GM21515 (cell line): ENCODE results near the gene CSPG4.
"Not testable (repeated sequence)": the region's sequence is repeated elsewhere in the genome, so short reads cannot be mapped to it uniquely, and the experiment has no call there.

Experiments used
- ATAC-seq: cut with Tn5 transposase; IDR thresholded peaks from one replicate; pipeline ENCODE4 v1.9.1; 2021; ENCODE audit not compliant: unreplicated experiment

Gene CSPG4

DNA sequence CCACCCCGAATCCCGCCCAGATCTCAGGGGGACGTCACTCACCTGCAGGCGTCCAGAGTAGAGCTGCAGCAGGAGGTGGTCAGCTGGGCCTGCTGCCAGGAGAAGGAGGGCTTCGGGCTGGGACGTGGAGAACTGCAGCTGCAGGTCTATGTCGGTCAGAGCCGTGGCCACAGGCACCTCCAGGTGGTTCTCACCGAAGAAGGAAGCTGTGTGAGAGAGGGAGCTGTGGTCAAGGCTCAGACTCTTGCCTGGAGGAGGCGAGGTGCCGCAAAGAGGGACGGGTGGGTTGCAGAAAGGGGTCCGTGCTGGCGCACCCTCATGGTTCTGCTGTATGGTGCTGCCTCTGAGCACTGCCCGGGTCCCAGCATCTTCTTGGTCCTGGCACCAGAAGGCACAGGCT lies 19.6 kb downstream of the CSPG4 start:
- ATAC-seq: not testable (repeated sequence)

DNA sequence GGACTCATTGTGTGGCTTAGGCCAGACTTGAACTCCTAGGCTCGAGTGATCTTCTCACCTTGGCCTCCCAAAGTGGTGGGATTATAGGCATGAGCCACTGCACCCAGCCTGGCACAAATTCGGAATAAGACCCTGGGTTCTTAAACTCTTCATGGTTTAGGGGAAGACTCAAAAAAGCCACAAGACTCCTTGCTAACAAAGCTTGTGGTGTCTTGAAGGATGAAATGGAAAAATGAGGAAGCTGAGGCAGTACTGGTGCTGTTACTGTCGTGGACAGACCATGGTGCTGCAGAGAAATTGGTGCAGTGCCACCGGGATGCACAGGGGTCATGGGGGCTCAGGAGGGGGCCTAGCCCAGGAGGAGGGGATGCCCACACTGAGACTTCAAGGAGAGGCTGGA lies 20.3 kb downstream of the CSPG4 start:
- ATAC-seq: not testable (repeated sequence)

DNA sequence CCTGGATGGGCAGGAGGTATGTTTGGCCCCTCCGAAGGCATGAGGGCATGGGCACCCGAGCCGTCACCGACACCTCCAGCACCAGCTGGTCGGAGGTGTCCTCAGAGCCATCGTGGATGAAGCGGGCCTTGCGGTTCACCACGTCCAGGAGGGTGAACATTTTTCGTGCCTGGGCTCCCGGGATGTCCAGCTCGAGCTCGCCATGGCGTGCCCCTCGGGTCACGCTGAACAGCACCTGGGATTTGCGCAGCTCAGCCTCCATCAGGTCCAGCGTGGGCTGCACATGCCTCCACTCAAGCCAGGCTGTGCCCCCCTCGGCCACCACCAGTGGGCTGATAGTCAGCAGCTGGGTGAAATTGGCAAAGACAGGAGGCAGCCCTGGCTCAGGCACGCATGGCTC lies 23.2 kb downstream of the CSPG4 start:
- not testable (repeated sequence) for ATAC-seq

DNA sequence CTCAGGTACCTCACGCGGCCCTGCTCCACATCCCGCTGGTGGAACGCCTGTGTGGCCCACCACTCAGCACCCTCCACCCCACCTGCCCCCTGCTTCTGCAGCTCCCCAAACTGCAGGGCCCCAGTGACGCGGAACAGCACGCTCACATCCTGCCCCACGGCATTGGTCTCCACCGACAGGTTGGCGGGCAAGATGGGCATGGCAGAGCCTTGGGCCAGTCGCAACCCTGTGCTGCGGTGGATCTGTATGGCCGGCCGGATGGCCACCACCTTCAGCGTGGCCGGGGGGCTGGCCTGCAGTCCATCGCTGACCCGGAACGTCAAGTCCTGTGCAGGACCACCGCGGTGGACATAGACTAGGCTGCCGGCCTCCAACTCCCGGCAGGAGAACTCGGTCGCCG lies 23.8 kb downstream of the CSPG4 start:
- no peak for ATAC-seq

DNA sequence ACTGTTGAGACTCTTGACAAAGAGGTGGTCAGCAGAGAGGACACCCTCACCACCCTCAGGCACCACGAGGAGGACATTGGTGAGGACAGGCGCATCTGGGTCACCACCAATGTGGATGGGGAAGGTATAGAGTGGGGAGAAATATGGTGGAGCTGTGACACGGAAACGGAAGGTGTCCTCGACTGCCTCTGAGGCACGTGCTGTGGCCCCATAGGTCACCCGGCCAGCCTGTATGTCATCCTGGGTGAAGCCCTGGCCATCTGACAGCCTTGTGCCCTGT lies 24.4 kb downstream of the CSPG4 start:
- no peak for ATAC-seq

DNA sequence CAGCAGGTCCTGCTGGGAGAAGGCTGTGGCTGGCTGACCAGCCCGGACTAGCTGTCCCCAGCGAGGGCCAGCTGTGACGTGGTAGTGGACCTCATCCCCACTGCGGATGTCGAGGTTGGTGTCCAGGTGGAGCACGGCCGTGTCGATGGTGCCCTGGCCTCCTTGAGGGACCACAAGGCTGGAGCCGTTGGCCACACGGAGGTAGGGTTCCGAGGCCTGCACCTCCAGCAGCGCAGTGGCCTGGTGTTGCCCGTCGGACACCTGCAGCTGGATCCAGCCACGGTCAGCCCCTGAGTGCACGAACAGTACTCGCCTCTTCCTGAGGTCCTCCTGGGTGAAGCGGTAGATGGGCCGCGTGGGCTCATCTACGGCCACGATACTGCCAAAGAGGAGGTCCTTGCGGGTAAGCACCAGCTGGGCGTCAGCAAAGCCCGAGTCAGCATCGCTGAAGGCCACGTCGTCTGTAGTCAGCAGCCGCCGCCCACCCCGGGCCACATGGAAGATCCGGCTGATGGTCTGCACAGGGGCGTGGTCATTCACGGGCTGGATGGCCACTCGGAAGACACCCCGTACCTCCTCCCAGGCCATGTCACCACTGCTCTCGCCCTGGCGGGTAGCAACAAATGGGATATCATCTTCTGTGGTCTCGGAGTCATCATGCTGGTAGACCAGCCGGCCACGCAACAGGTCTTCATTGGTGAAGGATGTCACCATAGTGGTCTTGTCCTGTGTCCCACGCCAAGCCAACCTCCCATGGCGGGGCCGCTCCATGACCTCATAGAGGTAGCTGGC lies 25.0 kb downstream of the CSPG4 start:
- no peak for ATAC-seq

DNA sequence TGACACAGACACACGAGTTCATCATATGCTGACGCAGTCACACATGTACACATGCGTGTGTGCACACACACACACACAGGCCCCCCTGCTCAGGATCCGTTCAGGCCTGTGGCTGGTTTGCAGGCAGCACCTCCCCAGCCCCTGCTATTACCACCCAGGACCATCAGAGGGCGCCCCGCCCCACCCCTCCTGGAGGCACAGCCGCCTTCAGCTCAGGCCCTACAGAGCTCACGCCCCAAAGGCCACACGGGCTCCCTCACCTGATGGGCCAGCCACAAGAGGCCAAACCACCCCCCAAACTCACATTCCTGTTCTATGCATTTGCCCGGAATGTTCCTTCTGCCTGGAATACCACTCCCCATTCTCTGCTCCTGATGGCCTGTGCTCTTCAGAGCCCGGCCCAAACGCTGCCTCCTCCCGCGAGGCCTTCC lies 26.4 kb downstream of the CSPG4 start:
- not testable (repeated sequence) for ATAC-seq

DNA sequence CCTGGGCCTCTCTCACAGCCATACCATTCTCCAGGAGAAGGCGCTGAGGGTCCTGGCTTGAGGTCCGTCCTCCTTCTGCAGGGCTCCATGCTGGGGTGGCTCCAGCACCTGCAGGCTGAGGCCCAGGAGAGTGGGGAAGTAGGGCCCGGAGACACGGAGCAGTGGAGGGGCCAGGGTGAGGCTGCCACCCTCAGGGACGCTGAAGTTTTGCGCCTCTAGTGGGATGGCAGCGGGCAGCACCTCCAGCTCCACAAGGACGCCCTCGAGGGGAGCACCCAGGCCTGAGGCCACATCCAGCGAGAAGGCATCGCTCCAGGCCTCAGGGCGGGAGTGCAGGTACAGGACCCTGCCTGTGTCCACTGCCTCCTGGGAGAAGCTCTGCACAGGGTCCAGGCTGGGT lies 27.5 kb downstream of the CSPG4 start:
- ATAC-seq: no peak

DNA sequence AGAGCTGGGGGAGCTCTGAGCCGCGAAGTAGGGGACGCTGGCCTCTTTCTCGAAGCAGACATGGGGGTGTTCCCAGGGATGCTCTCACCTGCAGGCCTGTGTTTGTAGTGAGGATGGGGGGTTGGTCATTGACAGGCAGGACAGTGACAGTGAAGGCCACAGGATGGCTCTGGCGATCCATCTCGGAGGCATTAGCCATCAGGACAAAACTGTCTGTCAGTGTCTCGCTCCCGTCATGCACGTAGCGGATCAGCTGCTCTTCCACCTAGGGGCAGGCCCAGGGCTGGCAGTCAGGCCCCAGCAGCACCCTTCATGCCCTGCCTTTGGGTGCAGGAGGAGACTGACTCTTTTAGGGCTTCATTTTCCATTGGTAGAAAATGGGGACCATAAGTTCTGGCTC lies 28.0 kb downstream of the CSPG4 start:
- ATAC-seq: no peak

DNA sequence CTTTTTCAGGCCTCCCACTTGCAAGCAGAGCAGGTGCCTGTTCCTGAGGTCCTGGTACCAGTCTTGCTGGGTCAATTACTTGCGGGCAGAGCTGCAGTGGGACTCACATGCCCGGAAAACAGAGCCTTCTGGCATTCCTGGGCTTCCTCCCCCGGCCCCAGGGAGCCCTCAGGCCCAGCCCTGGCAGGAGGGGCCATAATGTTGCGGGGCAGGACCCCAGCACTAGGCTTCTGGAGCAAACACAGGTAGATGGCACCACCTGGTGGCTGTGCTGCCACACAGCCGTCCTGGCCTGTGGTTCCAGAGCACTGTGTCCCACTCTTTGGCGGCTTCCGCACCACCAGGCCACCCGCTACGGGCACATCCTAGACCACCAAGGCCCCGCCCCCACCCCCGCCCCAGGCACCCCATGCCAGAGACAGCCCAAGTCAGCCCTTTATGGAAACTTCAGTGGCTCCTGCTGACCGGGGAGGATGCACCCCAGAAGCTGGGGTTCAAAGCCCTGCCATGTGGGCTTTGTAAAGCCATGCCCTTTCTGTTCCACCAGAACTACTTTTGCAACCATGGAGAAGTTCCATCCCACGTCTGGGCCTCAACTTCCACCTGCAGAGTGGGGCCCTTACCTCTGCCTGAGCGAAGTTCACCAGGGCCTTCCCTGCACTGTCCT lies 28.9 kb downstream of the CSPG4 start:
- not testable (repeated sequence) for ATAC-seq

DNA sequence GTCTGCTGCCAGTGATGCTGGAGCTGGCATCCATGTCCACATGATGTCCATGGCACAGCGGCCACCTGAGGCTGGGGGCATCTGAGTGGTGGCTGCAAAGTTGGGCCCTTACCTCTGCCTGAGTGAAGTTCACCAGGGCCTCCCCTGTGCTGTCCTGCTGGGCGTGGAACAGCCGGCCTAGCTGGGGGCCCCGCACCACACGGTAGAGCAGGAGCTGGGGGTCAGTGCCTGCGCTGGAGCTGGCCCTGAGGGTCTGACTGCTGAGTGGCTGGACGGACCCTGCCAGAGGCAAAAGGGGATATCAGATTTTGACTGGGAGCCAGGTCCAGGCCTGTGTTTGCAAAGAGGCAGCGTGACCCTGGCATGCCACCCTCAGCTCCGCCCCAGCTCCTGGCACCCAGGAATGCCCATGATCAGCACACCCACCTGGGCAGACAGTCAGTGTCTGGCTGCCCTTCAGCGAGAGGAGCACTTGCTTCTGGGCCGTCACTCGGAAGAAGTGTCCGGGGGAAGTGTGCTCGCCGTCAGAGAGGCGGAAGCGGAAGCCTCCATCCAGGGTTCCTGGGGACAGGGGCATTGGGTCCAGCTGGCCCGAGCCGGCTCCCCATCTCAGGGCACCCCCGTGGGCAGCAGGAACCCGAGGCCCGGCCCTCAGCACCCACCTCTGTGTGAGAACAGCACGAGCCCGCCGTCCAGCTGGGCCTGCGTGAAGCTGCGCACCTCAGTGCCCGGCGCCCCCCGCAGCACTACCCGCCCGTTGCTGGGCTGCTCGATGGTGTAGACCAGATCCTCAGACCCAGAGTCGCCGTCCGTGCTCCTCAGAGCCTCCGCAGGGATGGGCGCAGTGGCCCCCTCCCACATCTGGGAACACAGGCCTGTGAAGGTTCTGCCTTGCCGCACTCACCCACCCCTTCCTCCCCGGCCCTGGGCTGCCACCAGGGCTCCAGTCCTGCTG lies 30.2 kb downstream of the CSPG4 start:
- no peak for ATAC-seq

DNA sequence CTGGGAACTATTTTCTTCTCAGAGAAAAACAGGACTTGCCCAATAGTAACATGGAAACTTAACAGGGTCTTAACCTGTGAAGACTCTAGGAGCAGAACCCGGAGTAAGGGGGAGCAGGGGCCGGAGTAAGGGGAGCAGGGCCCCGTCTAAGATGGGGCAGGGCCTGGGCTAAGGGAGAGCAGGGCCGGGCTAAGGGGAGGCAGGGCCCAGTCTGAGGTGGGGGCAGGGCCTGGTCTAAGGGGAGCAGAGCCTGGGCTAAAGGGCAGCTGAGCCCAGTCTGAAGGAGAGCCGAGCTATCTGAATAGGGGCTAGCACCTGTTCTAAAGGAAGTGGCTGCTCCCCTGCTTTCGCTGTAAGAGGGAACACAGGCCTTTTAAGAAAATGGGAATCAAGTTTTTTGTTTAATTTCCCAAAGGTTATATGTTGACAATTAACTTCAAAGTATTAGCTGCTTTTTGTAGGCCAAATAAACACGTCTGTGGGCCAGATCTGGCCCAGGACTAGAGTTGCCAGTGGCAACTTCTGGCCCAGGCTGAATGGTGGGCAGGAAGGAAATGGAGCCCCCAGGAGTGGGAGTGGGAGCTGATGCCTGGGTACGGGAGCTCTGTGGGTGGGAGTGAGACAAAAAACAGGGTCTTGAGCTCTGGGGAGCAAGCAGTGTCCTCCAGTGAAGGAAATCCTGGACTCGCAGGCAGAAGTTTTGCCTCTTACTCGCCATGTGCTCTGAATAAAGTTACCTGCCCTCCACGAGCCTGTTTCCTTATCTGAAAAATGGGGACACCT lies 32.5 kb downstream of the CSPG4 start:
- no peak for ATAC-seq

DNA sequence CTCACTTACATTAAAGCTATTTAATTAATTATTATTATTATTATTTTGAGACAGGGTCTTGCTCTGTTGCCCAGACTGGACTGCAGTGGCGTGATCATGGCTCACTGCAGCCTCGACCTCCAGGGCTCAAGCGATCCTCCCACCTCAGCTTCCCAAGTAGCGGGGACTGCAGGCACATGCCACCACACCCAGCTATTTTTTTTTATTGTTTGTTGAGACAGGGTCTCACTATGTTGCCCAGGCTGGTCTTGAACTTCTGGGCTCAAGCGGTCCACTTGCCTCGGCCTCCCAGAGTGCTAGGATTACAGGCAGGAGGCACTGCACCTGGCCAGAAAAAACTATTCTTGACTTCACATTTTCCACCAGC lies 34.3 kb downstream of the CSPG4 start:
- ATAC-seq: not testable (repeated sequence)

DNA sequence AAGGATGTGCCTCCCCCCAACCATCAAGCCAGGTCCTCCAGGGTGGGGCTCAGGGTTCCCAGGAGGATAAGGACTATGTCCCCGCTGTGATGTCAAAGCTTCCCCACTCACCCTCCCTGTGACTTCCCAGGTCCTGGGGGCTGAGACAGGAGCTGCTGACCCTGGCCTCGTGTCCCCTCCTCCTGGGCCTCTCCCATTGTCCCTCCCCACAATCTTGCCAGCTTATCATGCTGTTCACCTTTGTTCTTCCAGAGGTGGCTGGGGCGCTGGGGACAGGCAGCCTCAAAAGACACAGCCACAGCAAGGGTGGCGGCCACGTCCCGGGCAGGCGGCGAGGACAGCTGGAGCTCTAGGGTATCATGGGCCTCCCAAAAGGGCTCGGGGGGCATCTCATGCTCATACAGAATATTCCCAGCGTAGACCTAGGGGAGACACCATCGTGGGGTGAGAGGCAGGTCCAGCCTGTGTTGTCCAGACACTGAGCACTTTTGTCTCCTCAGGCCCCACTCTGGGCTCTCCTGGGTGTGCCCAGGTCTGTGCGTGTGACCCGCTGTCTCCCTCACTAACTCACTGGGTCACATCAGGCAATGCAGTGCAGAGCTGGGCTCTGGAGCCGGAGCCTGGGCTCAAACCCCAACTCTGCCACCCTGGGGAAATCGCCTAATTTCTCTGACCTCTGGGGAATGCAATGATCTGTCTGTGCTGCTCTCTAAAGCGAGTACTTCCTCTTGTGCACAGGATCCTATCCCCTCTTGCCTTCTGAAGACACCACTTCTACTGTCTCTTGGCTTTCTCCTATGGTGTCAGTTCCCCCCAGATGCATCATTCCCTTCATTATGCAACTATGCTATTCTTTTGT lies 35.0 kb downstream of the CSPG4 start:
- no peak for ATAC-seq

DNA sequence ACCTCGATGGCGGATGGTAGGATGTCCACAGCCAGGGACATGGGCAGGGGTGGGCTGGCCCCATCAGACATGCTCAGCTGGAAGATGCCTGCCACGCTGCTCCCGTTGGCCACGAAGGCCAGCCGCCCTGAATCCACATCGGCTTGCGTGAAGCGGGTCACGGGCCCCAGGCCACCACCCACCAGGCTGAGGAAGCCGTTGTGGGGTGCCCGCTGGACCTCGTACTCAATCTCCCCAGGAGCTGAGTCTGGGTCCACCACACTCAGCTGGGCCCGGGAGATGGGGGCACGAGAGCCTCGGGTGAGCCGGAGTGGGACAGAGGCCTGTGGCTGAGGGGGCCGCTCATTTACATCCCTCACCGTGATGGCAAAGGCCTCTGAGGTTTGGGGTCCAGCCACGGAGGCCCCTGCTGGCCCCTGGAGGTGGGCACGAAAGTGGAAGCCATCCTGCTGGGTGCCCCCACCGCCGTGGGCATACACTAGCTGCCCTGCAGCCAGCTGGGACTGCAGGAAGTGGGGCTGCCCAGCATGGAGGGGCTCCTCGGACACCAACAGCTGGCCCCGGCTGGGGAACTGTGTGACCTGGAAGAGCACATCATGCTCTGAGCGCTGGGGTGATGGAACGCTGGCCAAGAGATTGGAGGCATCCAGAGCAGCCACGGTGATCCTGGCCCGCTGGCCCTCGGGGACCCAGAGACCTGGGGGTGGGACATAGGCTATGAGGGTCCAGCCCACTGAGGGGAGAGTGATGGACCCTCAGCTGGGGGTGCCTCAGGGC lies 35.8 kb downstream of the CSPG4 start:
- ATAC-seq: no peak

DNA sequence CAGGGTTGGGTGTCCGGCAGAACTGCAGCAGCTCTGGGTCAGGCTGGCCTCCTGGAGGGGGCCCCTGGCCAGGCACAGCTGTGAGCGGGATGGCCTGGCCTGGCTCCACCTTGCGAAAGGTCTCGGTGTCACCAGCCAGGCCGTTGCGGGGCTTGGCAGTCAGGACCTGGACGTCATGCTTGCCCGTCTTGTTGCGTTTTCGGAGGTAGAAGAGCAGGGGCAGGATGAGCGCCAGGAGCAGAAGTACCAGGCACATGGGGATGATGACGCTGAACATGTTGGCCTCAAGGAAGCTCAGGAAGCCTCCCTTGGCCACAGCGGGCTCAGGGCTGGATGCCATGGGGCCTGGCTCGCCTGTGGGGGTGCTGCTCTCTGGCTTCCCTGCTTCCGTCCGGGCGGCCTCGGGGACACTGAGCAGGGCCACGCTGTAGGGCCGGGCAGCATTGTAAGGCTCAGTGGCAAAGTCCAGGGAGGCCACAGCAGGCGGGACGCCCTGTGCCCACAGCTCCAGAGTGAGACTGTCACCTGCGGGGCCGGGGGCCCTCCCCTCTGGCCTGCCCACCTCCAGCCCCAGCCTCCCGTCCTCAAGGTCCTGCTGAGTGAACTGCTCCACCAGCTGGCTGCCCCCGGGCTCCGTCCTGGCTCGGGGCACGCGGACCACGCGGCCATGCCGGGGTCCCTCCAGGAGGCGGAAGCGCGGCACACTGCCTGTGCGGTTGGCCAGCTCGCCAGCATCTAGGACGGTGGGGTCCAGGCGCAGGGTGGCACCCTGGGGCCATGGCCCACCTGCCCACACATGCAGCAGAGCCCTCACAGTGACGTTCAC lies 36.9 kb downstream of the CSPG4 start:
- ATAC-seq: no peak

DNA sequence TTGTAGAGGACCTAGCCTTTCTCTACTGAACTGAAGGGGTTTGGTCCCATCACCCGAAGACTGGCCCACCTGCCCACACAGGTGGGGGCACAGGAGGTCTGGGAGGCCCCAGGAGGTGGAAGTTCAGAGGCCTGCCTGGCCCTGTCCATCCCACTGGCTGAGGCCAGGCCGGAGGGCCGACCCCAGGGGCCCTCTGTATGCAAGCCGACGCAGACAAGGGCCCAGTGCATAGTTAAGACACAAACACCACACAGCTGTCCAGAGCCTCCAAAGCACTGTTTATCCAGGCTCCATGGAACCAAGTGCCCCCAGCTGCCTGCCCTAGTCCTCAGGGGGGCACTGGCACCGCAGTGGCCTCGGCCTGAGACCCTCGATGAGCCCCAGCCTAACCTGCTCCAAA lies 38.3 kb downstream of the CSPG4 start:
- ATAC-seq: no peak

DNA sequence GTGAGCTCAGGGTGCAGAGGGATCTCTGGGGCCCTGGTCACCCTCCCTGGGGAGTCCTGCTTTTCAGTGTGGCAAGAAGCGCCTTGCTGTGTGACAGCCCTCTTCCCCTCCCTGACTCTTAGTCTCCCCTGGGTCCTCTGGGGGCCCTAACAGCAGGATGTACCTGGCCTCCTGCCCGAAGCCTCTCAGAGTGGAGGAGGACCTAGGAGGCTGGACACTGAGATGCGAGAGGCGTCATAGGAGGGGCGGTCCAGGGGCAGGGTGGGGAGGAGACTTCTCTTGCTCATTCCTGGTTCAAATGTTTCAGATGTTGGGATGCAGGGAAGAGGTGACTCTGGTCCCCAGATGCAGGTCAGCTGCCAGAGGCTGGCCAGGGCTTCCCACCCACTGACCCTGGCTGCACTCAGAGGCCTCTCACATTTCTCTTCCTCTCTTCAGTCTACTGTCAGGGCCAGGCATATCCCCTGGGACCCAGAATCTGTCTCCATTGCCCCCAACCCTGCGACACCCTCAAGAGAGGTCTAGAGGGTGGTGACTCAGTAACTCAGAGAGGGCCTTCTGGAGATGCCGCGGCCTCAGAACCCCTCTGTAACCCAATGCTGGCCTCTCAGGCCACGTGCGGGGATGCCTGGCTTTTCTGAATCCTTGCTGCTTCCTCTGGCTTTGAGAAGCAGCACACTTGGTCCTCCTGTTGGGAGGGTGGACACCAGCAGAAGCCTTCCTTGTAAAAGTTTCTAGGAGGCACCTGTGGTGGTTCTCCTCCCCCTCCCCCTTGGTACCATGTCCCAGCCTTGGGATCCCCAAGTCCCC lies 39.0 kb downstream of the CSPG4 start:
- ATAC-seq: no peak
